Stimulated activated naive CD8-positive, alpha-beta T cell treated with anti-CD3 and anti-CD28 coated beads, Interleukin-15, Interleukin-2, amounts not matched to agents 100 ng/mL and 50 ng/mL, for 24 hours (primary cell): ENCODE results near the gene SASH1.

Source experiments
- H3K27ac Mint-ChIP-seq: one replicate; pipeline ENCODE4 v1.8.0; 2021; ENCODE audit warnings: mild to moderate bottlenecking, mixed read lengths
- H3K27me3 Mint-ChIP-seq: one replicate; pipeline ENCODE4 v1.8.0; 2021; ENCODE audit warnings: mixed read lengths
- H3K36me3 Mint-ChIP-seq: one replicate; pipeline ENCODE4 v1.8.0; 2021; ENCODE audit warnings: low read depth, mixed read lengths
- H3K4me1 Mint-ChIP-seq: one replicate; pipeline ENCODE4 v1.8.0; 2021; ENCODE audit warnings: low read depth, mixed read lengths
- H3K4me3 Mint-ChIP-seq: one replicate; pipeline ENCODE4 v1.8.0; 2021; ENCODE audit warnings: mild to moderate bottlenecking, mixed read lengths
- H3K9me3 Mint-ChIP-seq: one replicate; pipeline ENCODE4 v1.8.0; 2021; ENCODE audit warnings: mixed read lengths

The SASH1 gene

GRCh38 chr6:148521158-148521557 lies 178.5 kb downstream of the SASH1 start:
- Mint-ChIP-seq H3K27ac (no peak overlapping the region), H3K9me3 (no peaks in the 10 kb centered on the region)

GRCh38 chr6:148521586-148521985 lies 178.9 kb downstream of the SASH1 start:
- Mint-ChIP-seq H3K4me1 (peaks cover 28% of the 10 kb centered on the region), H3K27ac (no peak overlapping the region), H3K4me3 (no peak overlapping the region), H3K36me3 (no peaks in the 10 kb centered on the region), H3K9me3 (no peaks in the 10 kb centered on the region), H3K27me3 (peaks cover 4% of the 10 kb centered on the region)

More at GRCh38 chr6:148521158-148521557, 178.5 kb downstream of the SASH1 start:
- Mint-ChIP-seq H3K4me3 (no peak overlapping the region), H3K27me3 (no peaks in the 10 kb centered on the region), H3K36me3 (no peaks in the 10 kb centered on the region), H3K4me1 (peaks cover 28% of the 10 kb centered on the region)

GRCh38 chr6:148523048-148523447 lies 180.4 kb downstream of the SASH1 start:
- no peak overlapping the region for H3K4me3 Mint-ChIP-seq
- peaks cover 9% of the 10 kb centered on the region for H3K27me3 Mint-ChIP-seq
- H3K9me3 Mint-ChIP-seq: no peaks in the 10 kb centered on the region
- no peaks in the 10 kb centered on the region for H3K36me3 Mint-ChIP-seq
- H3K4me1 Mint-ChIP-seq: peaks cover 28% of the 10 kb centered on the region
- no peak overlapping the region for H3K27ac Mint-ChIP-seq

GRCh38 chr6:148523551-148523950 lies 180.9 kb downstream of the SASH1 start:
- H3K9me3 Mint-ChIP-seq: no peaks in the 10 kb centered on the region
- H3K4me3 Mint-ChIP-seq: no peak overlapping the region
- peaks cover 9% of the 10 kb centered on the region for H3K27me3 Mint-ChIP-seq
- H3K4me1 Mint-ChIP-seq: peaks cover 28% of the 10 kb centered on the region
- no peaks in the 10 kb centered on the region for H3K36me3 Mint-ChIP-seq
- no peak overlapping the region for H3K27ac Mint-ChIP-seq

- H3K27ac Mint-ChIP-seq: peak overlapping the region; percentile 24
- H3K27me3 Mint-ChIP-seq: peaks cover 13% of the 10 kb centered on the region
- H3K36me3 Mint-ChIP-seq: no peaks in the 10 kb centered on the region
- H3K9me3 Mint-ChIP-seq: no peaks in the 10 kb centered on the region
- no peak overlapping the region for H3K4me3 Mint-ChIP-seq
- H3K4me1 Mint-ChIP-seq: peaks cover 28% of the 10 kb centered on the region
These were observed 181.8 kb downstream of the SASH1 start for GRCh38 chr6:148524471-148524882.

- Mint-ChIP-seq H3K9me3 (no peaks in the 10 kb centered on the region), H3K27me3 (peaks cover 13% of the 10 kb centered on the region), H3K27ac (peak overlapping the region; percentile 29), H3K4me1 (peaks cover 28% of the 10 kb centered on the region), H3K36me3 (no peaks in the 10 kb centered on the region), H3K4me3 (no peak overlapping the region)
These were observed 182.3 kb downstream of the SASH1 start for GRCh38 chr6:148524976-148525375.

GRCh38 chr6:148525453-148525852 lies 182.8 kb downstream of the SASH1 start:
- Mint-ChIP-seq H3K9me3 (no peaks in the 10 kb centered on the region), H3K4me1 (peaks cover 26% of the 10 kb centered on the region), H3K27me3 (peaks cover 13% of the 10 kb centered on the region), H3K4me3 (no peak overlapping the region), H3K36me3 (no peaks in the 10 kb centered on the region), H3K27ac (peak overlapping the region; percentile 29)

GRCh38 chr6:148526145-148526544 lies 183.5 kb downstream of the SASH1 start:
- Mint-ChIP-seq H3K27ac (no peak overlapping the region), H3K36me3 (no peaks in the 10 kb centered on the region), H3K27me3 (peaks cover 13% of the 10 kb centered on the region), H3K4me3 (no peak overlapping the region), H3K9me3 (no peaks in the 10 kb centered on the region), H3K4me1 (peaks cover 19% of the 10 kb centered on the region)

GRCh38 chr6:148528292-148528691 lies 185.7 kb downstream of the SASH1 start:
- H3K27me3 Mint-ChIP-seq: peaks cover 13% of the 10 kb centered on the region
- H3K4me1 Mint-ChIP-seq: peaks cover 11% of the 10 kb centered on the region
- H3K36me3 Mint-ChIP-seq: no peaks in the 10 kb centered on the region
- no peak overlapping the region for H3K27ac Mint-ChIP-seq
- no peaks in the 10 kb centered on the region for H3K9me3 Mint-ChIP-seq
- H3K4me3 Mint-ChIP-seq: no peak overlapping the region

- H3K36me3 Mint-ChIP-seq: no peaks in the 10 kb centered on the region
- H3K4me3 Mint-ChIP-seq: no peak overlapping the region
- H3K4me1 Mint-ChIP-seq: peaks cover 11% of the 10 kb centered on the region
- peaks cover 19% of the 10 kb centered on the region for H3K27me3 Mint-ChIP-seq
- H3K9me3 Mint-ChIP-seq: no peaks in the 10 kb centered on the region
- no peak overlapping the region for H3K27ac Mint-ChIP-seq
These were observed 186.4 kb downstream of the SASH1 start for GRCh38 chr6:148529010-148529409.

- Mint-ChIP-seq H3K27me3 (peaks cover 19% of the 10 kb centered on the region), H3K9me3 (no peaks in the 10 kb centered on the region), H3K27ac (no peak overlapping the region), H3K4me1 (peaks cover 2% of the 10 kb centered on the region), H3K36me3 (no peaks in the 10 kb centered on the region), H3K4me3 (no peak overlapping the region)
These were observed 187.8 kb downstream of the SASH1 start for GRCh38 chr6:148530394-148530953.

- H3K36me3 Mint-ChIP-seq: no peaks in the 10 kb centered on the region
- H3K9me3 Mint-ChIP-seq: no peaks in the 10 kb centered on the region
- H3K27ac Mint-ChIP-seq: no peak overlapping the region
- no peak overlapping the region for H3K4me3 Mint-ChIP-seq
- no peaks in the 10 kb centered on the region for H3K4me1 Mint-ChIP-seq
- peaks cover 23% of the 10 kb centered on the region for H3K27me3 Mint-ChIP-seq
These were observed 188.3 kb downstream of the SASH1 start for GRCh38 chr6:148530976-148531375.

GRCh38 chr6:148532698-148533097 lies 190.1 kb downstream of the SASH1 start:
- Mint-ChIP-seq H3K27me3 (peaks cover 14% of the 10 kb centered on the region), H3K4me3 (no peak overlapping the region), H3K4me1 (no peaks in the 10 kb centered on the region), H3K36me3 (no peaks in the 10 kb centered on the region), H3K9me3 (no peaks in the 10 kb centered on the region), H3K27ac (no peak overlapping the region)

GRCh38 chr6:148533309-148534107 lies 190.9 kb downstream of the SASH1 start:
- Mint-ChIP-seq H3K4me1 (no peaks in the 10 kb centered on the region), H3K36me3 (no peaks in the 10 kb centered on the region), H3K9me3 (no peaks in the 10 kb centered on the region), H3K27ac (no peak overlapping the region), H3K27me3 (peaks cover 17% of the 10 kb centered on the region), H3K4me3 (no peak overlapping the region)

- Mint-ChIP-seq H3K9me3 (no peaks in the 10 kb centered on the region), H3K4me1 (no peaks in the 10 kb centered on the region), H3K36me3 (no peaks in the 10 kb centered on the region), H3K27me3 (peaks cover 17% of the 10 kb centered on the region), H3K27ac (no peak overlapping the region), H3K4me3 (no peak overlapping the region)
These were observed 192.2 kb downstream of the SASH1 start for GRCh38 chr6:148534871-148535270.

- H3K27me3 Mint-ChIP-seq: peaks cover 22% of the 10 kb centered on the region
- H3K4me3 Mint-ChIP-seq: no peak overlapping the region
- H3K9me3 Mint-ChIP-seq: no peaks in the 10 kb centered on the region
- no peak overlapping the region for H3K27ac Mint-ChIP-seq
- H3K36me3 Mint-ChIP-seq: no peaks in the 10 kb centered on the region
- H3K4me1 Mint-ChIP-seq: no peaks in the 10 kb centered on the region
These were observed 192.7 kb downstream of the SASH1 start for GRCh38 chr6:148535381-148535780.
